Mesendoderm (in vitro differentiated cells): Measurements from ENCODE around the gene TLE7.

Source experiments
- DNase-seq: peaks from one replicate; pipeline ENCODE4 v3.0.0; 2013
- H2AK5ac ChIP-seq: 2 replicates; pipeline ENCODE4 v1.6.1; 2013; ENCODE audit warnings: low read length, inconsistent platforms
- H2BK120ac ChIP-seq: 2 replicates; pipeline ENCODE4 v1.6.1; 2013; ENCODE audit warnings: low read depth, mild to moderate bottlenecking, low read length, moderate library complexity, mixed read lengths
- H2BK15ac ChIP-seq: replicated peaks from 2 replicates; pipeline ENCODE4 v1.6.1; 2013; ENCODE audit warnings: low read depth, mild to moderate bottlenecking, moderate library complexity
- H2BK5ac ChIP-seq: 2 replicates; pipeline ENCODE4 v1.6.1; 2013; ENCODE audit warnings: low read length, inconsistent platforms
- H3K18ac ChIP-seq: 2 replicates; pipeline ENCODE4 v1.6.1; 2013; ENCODE audit warnings: mild to moderate bottlenecking, low read length, mixed read lengths
- H3K23ac ChIP-seq: one replicate; pipeline ENCODE4 v1.6.1; 2013; ENCODE audit warnings: low read length
- H3K27ac ChIP-seq: 2 replicates; pipeline ENCODE4 v1.5.1; 2013; ENCODE audit warnings: low read depth, mild to moderate bottlenecking, inconsistent platforms, low read length, moderate library complexity
- H3K27me3 ChIP-seq: 2 replicates; pipeline ENCODE4 v1.6.1; 2013; ENCODE audit warnings: low read length, control low read depth, mild to moderate bottlenecking, inconsistent platforms; ENCODE audit not compliant: insufficient read depth, poor library complexity
- H3K36me3 ChIP-seq: 2 replicates; pipeline ENCODE4 v1.6.1; 2013; ENCODE audit warnings: low read length, inconsistent platforms; ENCODE audit not compliant: control insufficient read depth, insufficient read depth
- H3K4ac ChIP-seq: one replicate; pipeline ENCODE4 v1.6.1; 2013; ENCODE audit warnings: low read depth, mild to moderate bottlenecking, low read length, moderate library complexity
- H3K4me1 ChIP-seq: 2 replicates; pipeline ENCODE4 v1.6.1; 2013; ENCODE audit warnings: low read depth, low read length, inconsistent platforms; ENCODE audit not compliant: control insufficient read depth
- H3K4me2 ChIP-seq: 2 replicates; pipeline ENCODE4 v1.6.1; 2013; ENCODE audit warnings: low read length
- H3K4me3 ChIP-seq: 2 replicates; pipeline ENCODE4 v1.5.1; 2013; ENCODE audit warnings: mild to moderate bottlenecking, low read length
- H3K56ac ChIP-seq: one replicate; pipeline ENCODE4 v1.6.1; 2013; ENCODE audit warnings: low read length
- H3K79me1 ChIP-seq: 2 replicates; pipeline ENCODE4 v1.6.1; 2013; ENCODE audit warnings: low read length, inconsistent platforms
- H3K79me2 ChIP-seq: 2 replicates; pipeline ENCODE4 v1.6.1; 2013; ENCODE audit warnings: mild to moderate bottlenecking, low read length; ENCODE audit not compliant: control insufficient read depth, insufficient read depth
- H3K9ac ChIP-seq: 2 replicates; pipeline ENCODE4 v1.6.1; 2013; ENCODE audit warnings: low read length, inconsistent platforms
- H4K5ac ChIP-seq: one replicate; pipeline ENCODE4 v1.6.1; 2013; ENCODE audit warnings: low read length
- H4K8ac ChIP-seq: one replicate; pipeline ENCODE4 v1.6.1; 2013; ENCODE audit warnings: low read depth, mild to moderate bottlenecking, control low read depth, low read length, moderate library complexity
- WGBS: extraction: QIAGEN DNeasy Blood & Tissue Kit; methylation state at CpG from one replicate; pipeline ENCODE4 v1.1.7; 2013; ENCODE audit warnings: low lambda C conversion rate, missing lambda C conversion rate; ENCODE audit not compliant: insufficient coverage; ENCODE audit errors: extremely low coverage; 5-methylcytosine and 5-hydroxymethylcytosine counted together

TLE7 gene

GRCh38 chr16:71406724-71407123 is 35.1 kb downstream of the TLE7 start:
- H3K56ac ChIP-seq, result no peak overlapping the region
- no peak overlapping the region for H4K5ac ChIP-seq
- no peak overlapping the region for H2BK120ac ChIP-seq
- H4K8ac ChIP-seq, result no peak overlapping the region
- H3K27ac ChIP-seq, result no peak overlapping the region
- H3K36me3 ChIP-seq, result no peaks in the 10 kb centered on the region
- H3K23ac ChIP-seq, result no peak overlapping the region
- no peak overlapping the region for H3K9ac ChIP-seq
- no peaks in the 10 kb centered on the region for H3K79me2 ChIP-seq
- H3K4me1 ChIP-seq, result peaks cover 3% of the 10 kb centered on the region
- no peak overlapping the region for H3K4me3 ChIP-seq
- no peak overlapping the region for H2AK5ac ChIP-seq
- no peak overlapping the region for H2BK5ac ChIP-seq
- whole genome bisulfite sequencing, result no CpG with 5 or more reads among the region's 8 CpGs
- H2BK15ac ChIP-seq, result no peak overlapping the region
- H3K18ac ChIP-seq, result no peak overlapping the region
- H3K4ac ChIP-seq, result no peak overlapping the region
- H3K79me1 ChIP-seq, result no peaks in the 10 kb centered on the region
- DNase-seq, result no peak
- H3K4me2 ChIP-seq, result no peak overlapping the region
- no peaks in the 10 kb centered on the region for H3K27me3 ChIP-seq

GRCh38 chr16:71406316-71406715 is 35.5 kb downstream of the TLE7 start:
- no CpG with 5 or more reads among the region's 5 CpGs for WGBS
- Histone ChIP-seq H2BK5ac (no peak overlapping the region), H2AK5ac (no peak overlapping the region), H3K4me2 (no peak overlapping the region), H3K9ac (no peak overlapping the region), H3K79me1 (no peaks in the 10 kb centered on the region), H4K8ac (no peak overlapping the region), H3K4ac (no peak overlapping the region), H4K5ac (no peak overlapping the region), H3K27ac (no peak overlapping the region), H2BK120ac (no peak overlapping the region), H3K4me1 (peaks cover 3% of the 10 kb centered on the region), H3K56ac (no peak overlapping the region), H2BK15ac (no peak overlapping the region), H3K79me2 (no peaks in the 10 kb centered on the region), H3K27me3 (no peaks in the 10 kb centered on the region), H3K36me3 (no peaks in the 10 kb centered on the region), H3K4me3 (no peak overlapping the region), H3K23ac (no peak overlapping the region), H3K18ac (no peak overlapping the region)
- DNase-seq, result no peak

GRCh38 chr16:71404364-71404763 is 37.5 kb downstream of the TLE7 start:
- Histone ChIP-seq H3K9ac (no peak overlapping the region), H3K4me2 (no peak overlapping the region), H3K56ac (no peak overlapping the region), H3K4ac (no peak overlapping the region), H4K8ac (no peak overlapping the region), H2BK5ac (no peak overlapping the region), H3K18ac (no peak overlapping the region), H3K79me1 (no peaks in the 10 kb centered on the region), H3K36me3 (no peaks in the 10 kb centered on the region), H3K23ac (no peak overlapping the region), H2BK15ac (no peak overlapping the region), H3K79me2 (no peaks in the 10 kb centered on the region), H3K27me3 (no peaks in the 10 kb centered on the region), H3K27ac (no peak overlapping the region), H2BK120ac (no peak overlapping the region), H2AK5ac (no peak overlapping the region), H3K4me3 (no peak overlapping the region), H4K5ac (no peak overlapping the region), H3K4me1 (peaks cover 3% of the 10 kb centered on the region)
- no CpG with 5 or more reads among the region's 4 CpGs for WGBS
- DNase-seq, result no peak

GRCh38 chr16:71402674-71403073 is 39.2 kb downstream of the TLE7 start:
- Histone ChIP-seq H3K27ac (no peak overlapping the region), H3K4me3 (no peak overlapping the region), H3K4me2 (no peak overlapping the region), H3K79me2 (no peaks in the 10 kb centered on the region), H2BK5ac (no peak overlapping the region), H3K79me1 (no peaks in the 10 kb centered on the region), H3K9ac (no peak overlapping the region), H2BK120ac (no peak overlapping the region), H3K4ac (no peak overlapping the region), H3K56ac (no peak overlapping the region), H3K27me3 (no peaks in the 10 kb centered on the region), H3K36me3 (no peaks in the 10 kb centered on the region), H2BK15ac (no peak overlapping the region), H2AK5ac (no peak overlapping the region), H4K5ac (no peak overlapping the region), H4K8ac (no peak overlapping the region), H3K18ac (no peak overlapping the region), H3K23ac (no peak overlapping the region), H3K4me1 (no peaks in the 10 kb centered on the region)
- no peak for DNase-seq
- no CpG with 5 or more reads among the region's 11 CpGs for WGBS

GRCh38 chr16:71402007-71402406 is 39.8 kb downstream of the TLE7 start:
- Histone ChIP-seq H2BK5ac (no peak overlapping the region), H4K8ac (no peak overlapping the region), H3K4me2 (no peak overlapping the region), H3K4me3 (no peak overlapping the region), H3K9ac (no peak overlapping the region), H3K27ac (no peak overlapping the region), H3K4ac (no peak overlapping the region), H3K23ac (no peak overlapping the region), H3K27me3 (no peaks in the 10 kb centered on the region), H2BK120ac (no peak overlapping the region), H3K36me3 (no peaks in the 10 kb centered on the region), H3K79me1 (no peaks in the 10 kb centered on the region), H2AK5ac (no peak overlapping the region), H3K4me1 (no peaks in the 10 kb centered on the region), H3K79me2 (no peaks in the 10 kb centered on the region), H3K18ac (no peak overlapping the region), H4K5ac (no peak overlapping the region), H2BK15ac (no peak overlapping the region), H3K56ac (no peak overlapping the region)
- no peak for DNase-seq
- WGBS, result no CpG with 5 or more reads among the region's 6 CpGs

GRCh38 chr16:71399801-71400563 is 41.9 kb downstream of the TLE7 start:
- no peak overlapping the region for H3K9ac ChIP-seq
- H2AK5ac ChIP-seq, result no peak overlapping the region
- no peaks in the 10 kb centered on the region for H3K36me3 ChIP-seq
- H3K23ac ChIP-seq, result no peak overlapping the region
- no peak overlapping the region for H3K4me3 ChIP-seq
- no peak overlapping the region for H2BK15ac ChIP-seq
- H4K5ac ChIP-seq, result no peak overlapping the region
- H3K18ac ChIP-seq, result no peak overlapping the region
- no peak for DNase-seq
- no peaks in the 10 kb centered on the region for H3K27me3 ChIP-seq
- no peak overlapping the region for H3K27ac ChIP-seq
- H3K56ac ChIP-seq, result no peak overlapping the region
- H3K79me2 ChIP-seq, result no peaks in the 10 kb centered on the region
- no peak overlapping the region for H3K4me2 ChIP-seq
- H3K79me1 ChIP-seq, result no peaks in the 10 kb centered on the region
- H2BK5ac ChIP-seq, result no peak overlapping the region
- H4K8ac ChIP-seq, result no peak overlapping the region
- H2BK120ac ChIP-seq, result no peak overlapping the region
- WGBS, result no CpG with 5 or more reads among the region's 11 CpGs
- no peak overlapping the region for H3K4ac ChIP-seq
- no peaks in the 10 kb centered on the region for H3K4me1 ChIP-seq
